HEK293 (cell line): Measurements from ENCODE around the gene PPFIA1.
"Not testable (repeated sequence)": the region's sequence is repeated elsewhere in the genome, so short reads cannot be mapped to it uniquely, and the experiment has no call there.

ENCODE experiments used
- CTCF ChIA-PET: fragments of 350-600 bp; formaldehyde crosslinking; extraction: SDS; loops from one replicate; lab custom pipeline; 2021; ENCODE audit warnings: antibody characterized with exemption; lab: Yijun Ruan, JAX
- POLR2A ChIA-PET: fragments of 300-600 bp; formaldehyde crosslinking; extraction: SDS; loops from one replicate; lab custom pipeline; 2020; ENCODE audit warnings: antibody characterized with exemption, inconsistent platforms; lab: Yijun Ruan, JAX
- H3K27ac ChIP-seq: fragments of 200-500 bp; sonication (Bioruptor generic); 2 replicates; pipeline ENCODE4 v1.5.1; 2014; ENCODE audit warnings: low read depth, low read length, control low read depth, inconsistent platforms; ENCODE audit errors: extremely low read depth
- H3K36me3 ChIP-seq, 2 experiments: fragments of 200-500 bp in 1 of 2; sonication (Bioruptor generic) in 1 of 2; 1 replicate in 1 of 2; 2 replicates in 1 of 2; pipeline ENCODE4 v1.5.1; 2014 to 2017; ENCODE audit warnings: inconsistent platforms in 2 of 2, low read length in 2 of 2; ENCODE audit not compliant: control insufficient read depth in 2 of 2, insufficient read depth in 1 of 2
- H3K4me1 ChIP-seq: fragments of 200-500 bp; sonication (Bioruptor generic); 2 replicates; pipeline ENCODE4 v1.5.1; 2014; ENCODE audit warnings: mild to moderate bottlenecking, low read length, inconsistent platforms; ENCODE audit not compliant: control insufficient read depth, insufficient read depth
- H3K4me3 ChIP-seq: 2 replicates; pipeline ENCODE4 v1.5.1; 2011; ENCODE audit warnings: low read depth, mild to moderate bottlenecking, control low read depth, low read length, moderate library complexity
- H3K9me3 ChIP-seq: fragments of 200-500 bp; sonication (Bioruptor generic); 2 replicates; pipeline ENCODE4 v1.5.1; 2014; ENCODE audit warnings: low read depth, low read length, inconsistent platforms; ENCODE audit not compliant: control insufficient read depth, insufficient read depth
- GLIS2 ChIP-seq: fragments of 450-650 bp; formaldehyde crosslinking; IDR thresholded peaks from 2 replicates; pipeline ENCODE4 v1.5.1; 2016; ENCODE audit warnings: missing biosample characterization, missing genetic modification characterization
- KLF1 ChIP-seq: fragments of 450-650 bp; formaldehyde crosslinking; IDR thresholded peaks from 2 replicates; pipeline ENCODE4 v1.5.1; 2016; ENCODE audit warnings: missing biosample characterization, missing genetic modification characterization
- KLF9 ChIP-seq: fragments of 450-650 bp; formaldehyde crosslinking; IDR thresholded peaks from 2 replicates; pipeline ENCODE4 v1.5.1; 2016; ENCODE audit warnings: missing biosample characterization, missing genetic modification characterization, low read depth
- SCRT1 ChIP-seq: fragments of 450-650 bp; formaldehyde crosslinking; IDR thresholded peaks from 2 replicates; pipeline ENCODE4 v1.5.1; 2016; ENCODE audit warnings: missing biosample characterization, missing genetic modification characterization, borderline replicate concordance
- YY2 ChIP-seq: fragments of 450-650 bp; formaldehyde crosslinking; IDR thresholded peaks from 2 replicates; pipeline ENCODE4 v1.5.1; 2016; ENCODE audit warnings: missing biosample characterization, missing genetic modification characterization
- ZBTB21 ChIP-seq: fragments of 450-650 bp; formaldehyde crosslinking; IDR thresholded peaks from 2 replicates; pipeline ENCODE4 v1.5.1; 2017; ENCODE audit warnings: missing biosample characterization, missing genetic modification characterization
- ZFP41 ChIP-seq: fragments of 450-650 bp; formaldehyde crosslinking; IDR thresholded peaks from 2 replicates; pipeline ENCODE4 v1.5.1; 2016; ENCODE audit warnings: missing biosample characterization, missing genetic modification characterization, borderline replicate concordance
- ZNF140 ChIP-seq: fragments of 450-650 bp; formaldehyde crosslinking; IDR thresholded peaks from 2 replicates; pipeline ENCODE4 v1.5.1; 2016; ENCODE audit warnings: missing biosample characterization, missing genetic modification characterization
- ZNF146 ChIP-seq: fragments of 450-650 bp; formaldehyde crosslinking; IDR thresholded peaks from 2 replicates; pipeline ENCODE4 v1.5.1; 2016; ENCODE audit warnings: missing biosample characterization, missing genetic modification characterization
- ZNF202 ChIP-seq: fragments of 450-650 bp; formaldehyde crosslinking; IDR thresholded peaks from 2 replicates; pipeline ENCODE4 v1.5.1; 2016; ENCODE audit warnings: missing biosample characterization, missing genetic modification characterization, borderline replicate concordance
- ZNF223 ChIP-seq: fragments of 450-650 bp; formaldehyde crosslinking; IDR thresholded peaks from 2 replicates; pipeline ENCODE4 v1.5.1; 2016; ENCODE audit warnings: missing biosample characterization, missing genetic modification characterization
- ZNF302 ChIP-seq: fragments of 450-650 bp; formaldehyde crosslinking; IDR thresholded peaks from 2 replicates; pipeline ENCODE4 v1.5.1; 2016; ENCODE audit warnings: missing biosample characterization, missing genetic modification characterization, low read depth
- ZNF423 ChIP-seq: fragments of 450-650 bp; formaldehyde crosslinking; IDR thresholded peaks from 2 replicates; pipeline ENCODE4 v1.5.1; 2016; ENCODE audit warnings: missing biosample characterization, missing genetic modification characterization
- ZNF473 ChIP-seq: fragments of 450-650 bp; formaldehyde crosslinking; IDR thresholded peaks from 2 replicates; pipeline ENCODE4 v1.5.1; 2017; ENCODE audit warnings: missing biosample characterization, missing genetic modification characterization
- ZNF571 ChIP-seq: fragments of 450-650 bp; formaldehyde crosslinking; IDR thresholded peaks from 2 replicates; pipeline ENCODE4 v1.5.0; 2017; ENCODE audit warnings: missing biosample characterization, missing genetic modification characterization
- ZNF830 ChIP-seq: fragments of 450-650 bp; IDR thresholded peaks from 2 replicates; pipeline ENCODE4 v1.5.0; 2018; ENCODE audit warnings: missing biosample characterization, missing genetic modification characterization, low read depth, mild to moderate bottlenecking, moderate library complexity
- TF ChIP-seq, protein P1 (sequence below): fragments of 450-650 bp; formaldehyde crosslinking; IDR thresholded peaks from 2 replicates; pipeline ENCODE4 v1.5.1; 2017; ENCODE audit warnings: missing biosample characterization, missing genetic modification characterization
- TF ChIP-seq, protein P2 (sequence below): fragments of 450-650 bp; formaldehyde crosslinking; IDR thresholded peaks from 2 replicates; pipeline ENCODE4 v1.5.1; 2017; ENCODE audit warnings: missing biosample characterization, missing genetic modification characterization
- TF ChIP-seq, protein P3 (sequence below): sonication (generic); formaldehyde crosslinking; IDR thresholded peaks from 2 replicates; pipeline ENCODE4 v1.8.1; 2022; ENCODE audit warnings: mild to moderate bottlenecking, moderate library complexity, missing genetic modification reagents
- TF ChIP-seq, protein P4 (sequence below): fragments of 450-650 bp; IDR thresholded peaks from 2 replicates; pipeline ENCODE4 v1.5.1; 2018; ENCODE audit warnings: missing biosample characterization, mild to moderate bottlenecking, missing genetic modification characterization

Gene PPFIA1

DNA sequence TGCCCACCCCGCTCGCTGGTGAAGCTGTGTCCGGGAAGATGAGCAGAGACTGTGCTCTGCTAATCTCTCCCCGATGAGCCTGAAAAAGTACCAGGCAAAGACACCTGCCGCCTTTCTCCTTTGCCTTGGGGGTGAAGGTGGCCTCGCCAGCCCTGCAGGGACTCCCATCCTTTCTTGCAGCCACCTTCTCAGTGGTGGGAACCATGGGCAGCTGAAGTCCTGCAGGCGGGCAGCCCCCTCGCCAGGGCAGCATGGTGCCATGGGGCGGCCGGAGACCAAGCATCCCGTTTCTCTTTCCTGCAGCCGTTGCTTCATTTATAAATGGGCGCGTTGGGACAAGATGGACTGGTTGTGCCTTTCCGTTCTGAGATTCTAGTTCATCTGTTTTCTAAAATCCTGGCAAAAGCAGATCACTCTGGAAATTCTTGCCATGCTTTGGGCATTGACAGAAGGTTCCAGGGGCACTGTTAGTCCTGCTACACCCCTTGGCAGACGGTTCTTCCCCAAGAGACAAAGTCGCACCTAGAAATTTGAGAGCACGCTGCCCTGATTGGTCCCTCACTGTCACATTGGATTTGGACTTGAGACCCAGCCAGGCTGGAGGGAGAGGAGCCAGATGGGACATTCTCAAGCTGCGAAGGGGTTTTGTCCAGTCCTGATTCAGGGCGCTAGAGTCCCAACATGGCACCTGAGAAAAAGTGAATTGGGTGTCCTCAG is 135.3 kb downstream of the PPFIA1 start:
- Histone ChIP-seq H3K9me3 (no peaks in the 10 kb centered on the region), H3K27ac (no peak overlapping the region), H3K36me3 (peaks cover 12 to 64% of the 10 kb centered on the region in 2 experiments), H3K4me3 (no peak overlapping the region), H3K4me1 (no peaks in the 10 kb centered on the region)
- ChIA-PET CTCF (interaction anchor here (0.6 kb wide), 2 partner anchors 43 to 674 kb away, joined by 3 to 5 read pairs; no protein-coding TSS in a partner anchor), POLR2A (interaction anchor here (0.7 kb wide), 1 partner anchor 7 kb away, joined by 4 read pairs; the partner anchor contains the start of gene CTTN)
- no peak for TF ChIP-seq ZNF423
- no peak for TF ChIP-seq SCRT1 (tag by site-specific recombination)
- no peak for TF ChIP-seq KLF1
- TF ChIP-seq ZFP41 (tag by site-specific recombination): no peak
- no peak for TF ChIP-seq GLIS2
- TF ChIP-seq, all 188 proteins: peak for 0

DNA sequence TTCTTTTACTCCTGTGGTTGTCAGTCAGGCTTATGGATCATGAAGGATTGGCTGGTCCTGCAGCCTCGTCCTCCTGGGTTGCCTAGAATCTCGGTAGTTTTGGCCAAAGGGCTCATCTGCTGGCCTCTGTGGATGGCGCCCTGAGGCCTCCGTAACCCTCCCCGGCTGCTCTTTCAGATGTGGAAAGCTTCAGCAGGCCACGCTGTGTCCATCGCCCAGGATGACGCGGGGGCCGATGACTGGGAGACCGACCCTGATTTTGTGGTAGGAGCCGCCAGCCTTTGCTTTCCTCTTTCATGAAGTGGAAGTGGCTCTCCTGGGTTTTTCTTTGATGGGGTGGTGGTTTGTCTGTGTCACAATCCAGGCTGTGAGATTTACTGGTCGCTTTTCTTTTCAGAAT is 136.6 kb downstream of the PPFIA1 start:
- Histone ChIP-seq H3K4me1 (no peaks in the 10 kb centered on the region), H3K36me3 (peaks cover 15 to 76% of the 10 kb centered on the region in 2 experiments), H3K9me3 (no peaks in the 10 kb centered on the region), H3K4me3 (no peak overlapping the region), H3K27ac (no peak overlapping the region)
- no peak for TF ChIP-seq ZNF202 (tag by site-specific recombination)
- TF ChIP-seq, protein P1, sequence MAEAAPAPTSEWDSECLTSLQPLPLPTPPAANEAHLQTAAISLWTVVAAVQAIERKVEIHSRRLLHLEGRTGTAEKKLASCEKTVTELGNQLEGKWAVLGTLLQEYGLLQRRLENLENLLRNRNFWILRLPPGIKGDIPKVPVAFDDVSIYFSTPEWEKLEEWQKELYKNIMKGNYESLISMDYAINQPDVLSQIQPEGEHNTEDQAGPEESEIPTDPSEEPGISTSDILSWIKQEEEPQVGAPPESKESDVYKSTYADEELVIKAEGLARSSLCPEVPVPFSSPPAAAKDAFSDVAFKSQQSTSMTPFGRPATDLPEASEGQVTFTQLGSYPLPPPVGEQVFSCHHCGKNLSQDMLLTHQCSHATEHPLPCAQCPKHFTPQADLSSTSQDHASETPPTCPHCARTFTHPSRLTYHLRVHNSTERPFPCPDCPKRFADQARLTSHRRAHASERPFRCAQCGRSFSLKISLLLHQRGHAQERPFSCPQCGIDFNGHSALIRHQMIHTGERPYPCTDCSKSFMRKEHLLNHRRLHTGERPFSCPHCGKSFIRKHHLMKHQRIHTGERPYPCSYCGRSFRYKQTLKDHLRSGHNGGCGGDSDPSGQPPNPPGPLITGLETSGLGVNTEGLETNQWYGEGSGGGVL (tag by site-specific recombination): no peak
- TF ChIP-seq, protein P2, sequence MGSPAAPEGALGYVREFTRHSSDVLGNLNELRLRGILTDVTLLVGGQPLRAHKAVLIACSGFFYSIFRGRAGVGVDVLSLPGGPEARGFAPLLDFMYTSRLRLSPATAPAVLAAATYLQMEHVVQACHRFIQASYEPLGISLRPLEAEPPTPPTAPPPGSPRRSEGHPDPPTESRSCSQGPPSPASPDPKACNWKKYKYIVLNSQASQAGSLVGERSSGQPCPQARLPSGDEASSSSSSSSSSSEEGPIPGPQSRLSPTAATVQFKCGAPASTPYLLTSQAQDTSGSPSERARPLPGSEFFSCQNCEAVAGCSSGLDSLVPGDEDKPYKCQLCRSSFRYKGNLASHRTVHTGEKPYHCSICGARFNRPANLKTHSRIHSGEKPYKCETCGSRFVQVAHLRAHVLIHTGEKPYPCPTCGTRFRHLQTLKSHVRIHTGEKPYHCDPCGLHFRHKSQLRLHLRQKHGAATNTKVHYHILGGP (tag by site-specific recombination): no peak
- TF ChIP-seq ZNF140 (tag by site-specific recombination): no peak
- ChIA-PET CTCF (no interaction called here), POLR2A (no interaction called here)

DNA sequence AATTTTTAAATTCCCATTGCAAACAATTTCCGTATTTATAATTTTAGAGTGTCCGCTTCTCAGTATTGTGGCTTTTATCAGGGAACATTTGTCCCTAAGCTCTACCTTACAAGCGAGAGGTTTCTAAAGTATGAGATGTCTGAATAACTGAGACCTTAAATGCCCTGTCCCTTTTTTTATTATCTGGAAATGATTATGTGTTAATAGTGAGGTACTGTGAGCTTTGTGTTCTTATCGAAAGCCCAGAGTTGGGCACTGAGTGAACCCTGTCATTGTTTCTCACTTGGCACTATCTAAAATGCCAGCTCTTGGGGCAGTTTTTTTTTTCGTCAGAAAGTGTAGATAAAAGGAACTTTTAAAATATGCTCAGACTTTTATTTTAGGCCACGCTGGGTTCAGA is 137.3 kb downstream of the PPFIA1 start:
- Histone ChIP-seq H3K4me1 (no peaks in the 10 kb centered on the region), H3K4me3 (no peak overlapping the region)
- CTCF ChIA-PET: interaction anchor here (0.7 to 1.1 kb wide), 2 partner anchors 10 to 812 kb away, joined by 3 to 5 read pairs; no protein-coding TSS in a partner anchor
- TF ChIP-seq ZNF302 (tag by site-specific recombination) (no peak), ZNF473 (tag by site-specific recombination) (no peak), ZNF571 (tag by site-specific recombination) (no peak), ZNF830 (tag by site-specific recombination) (no peak), ZNF202 (tag by site-specific recombination) (no peak), ZNF223 (tag by site-specific recombination) (no peak), ZBTB21 (tag by site-specific recombination) (no peak), YY2 (tag by site-specific recombination) (no peak), KLF9 (tag by site-specific recombination) (no peak), ZNF146 (no peak)
- TF ChIP-seq, protein P3, sequence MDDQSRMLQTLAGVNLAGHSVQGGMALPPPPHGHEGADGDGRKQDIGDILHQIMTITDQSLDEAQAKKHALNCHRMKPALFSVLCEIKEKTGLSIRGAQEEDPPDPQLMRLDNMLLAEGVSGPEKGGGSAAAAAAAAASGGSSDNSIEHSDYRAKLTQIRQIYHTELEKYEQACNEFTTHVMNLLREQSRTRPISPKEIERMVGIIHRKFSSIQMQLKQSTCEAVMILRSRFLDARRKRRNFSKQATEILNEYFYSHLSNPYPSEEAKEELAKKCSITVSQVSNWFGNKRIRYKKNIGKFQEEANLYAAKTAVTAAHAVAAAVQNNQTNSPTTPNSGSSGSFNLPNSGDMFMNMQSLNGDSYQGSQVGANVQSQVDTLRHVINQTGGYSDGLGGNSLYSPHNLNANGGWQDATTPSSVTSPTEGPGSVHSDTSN (CRISPR knock-in tag): no peak
- TF ChIP-seq, protein P4, sequence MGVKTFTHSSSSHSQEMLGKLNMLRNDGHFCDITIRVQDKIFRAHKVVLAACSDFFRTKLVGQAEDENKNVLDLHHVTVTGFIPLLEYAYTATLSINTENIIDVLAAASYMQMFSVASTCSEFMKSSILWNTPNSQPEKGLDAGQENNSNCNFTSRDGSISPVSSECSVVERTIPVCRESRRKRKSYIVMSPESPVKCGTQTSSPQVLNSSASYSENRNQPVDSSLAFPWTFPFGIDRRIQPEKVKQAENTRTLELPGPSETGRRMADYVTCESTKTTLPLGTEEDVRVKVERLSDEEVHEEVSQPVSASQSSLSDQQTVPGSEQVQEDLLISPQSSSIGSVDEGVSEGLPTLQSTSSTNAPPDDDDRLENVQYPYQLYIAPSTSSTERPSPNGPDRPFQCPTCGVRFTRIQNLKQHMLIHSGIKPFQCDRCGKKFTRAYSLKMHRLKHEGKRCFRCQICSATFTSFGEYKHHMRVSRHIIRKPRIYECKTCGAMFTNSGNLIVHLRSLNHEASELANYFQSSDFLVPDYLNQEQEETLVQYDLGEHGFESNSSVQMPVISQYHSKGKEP (tag by site-specific recombination): no peak
- TF ChIP-seq, all 188 proteins: peak for 0
- peaks cover 18 to 83% of the 10 kb centered on the region in 2 experiments for H3K36me3 ChIP-seq
- POLR2A ChIA-PET: interaction anchor here (0.5 kb wide), 1 partner anchor 11 kb away, joined by 5 read pairs; no protein-coding TSS in a partner anchor
- no peaks in the 10 kb centered on the region for H3K9me3 ChIP-seq
- no peak overlapping the region for H3K27ac ChIP-seq

DNA sequence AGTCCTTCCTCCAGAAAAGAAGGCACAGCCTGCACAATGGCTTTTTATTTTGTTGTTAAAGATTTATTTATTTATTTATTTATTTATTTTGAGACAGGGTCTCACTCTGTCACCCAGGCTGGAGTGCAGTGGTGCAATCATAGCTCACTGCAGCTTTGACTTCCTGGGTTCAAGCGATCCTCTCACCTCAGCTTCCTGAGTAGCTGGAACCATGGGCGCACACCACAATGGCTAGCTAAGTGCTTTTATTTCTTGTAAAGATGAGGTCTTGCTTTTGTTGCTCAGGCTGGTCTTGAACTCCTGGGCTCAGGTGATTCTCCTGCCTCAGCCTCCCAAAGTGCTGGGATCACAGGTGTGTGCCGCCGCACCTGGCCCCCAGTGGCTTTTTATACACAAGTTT is 137.8 kb downstream of the PPFIA1 start:
- H3K36me3 ChIP-seq: peaks cover 18 to 88% of the 10 kb centered on the region in 2 experiments
- ChIA-PET CTCF (interaction anchor here (0.7 to 1.1 kb wide), 2 partner anchors 10 to 811 kb away, joined by 3 to 5 read pairs; no protein-coding TSS in a partner anchor), POLR2A (interaction anchor here (0.5 kb wide), 1 partner anchor 11 kb away, joined by 5 read pairs; no protein-coding TSS in a partner anchor)

More for the DNA sequence above, 137.8 kb downstream of the PPFIA1 start:
- not testable (repeated sequence) for H3K27ac ChIP-seq, H3K4me3 ChIP-seq, H3K9me3 ChIP-seq, H3K4me1 ChIP-seq
